AG09309 (cell line): ENCODE data around the gene PARD6B.
"Not testable (repeated sequence)": the region's sequence is repeated elsewhere in the genome, so short reads cannot be mapped to it uniquely, and the experiment has no call there.

Source experiments
- DNase-seq: peaks from one replicate; pipeline ENCODE4 v3.0.0-alpha.2; 2010; ENCODE audit warnings: low read depth
- H3K4me3 ChIP-seq: 2 replicates; pipeline ENCODE4 v1.5.1; 2011; ENCODE audit warnings: mild to moderate bottlenecking, low read depth, low read length, moderate library complexity; ENCODE audit not compliant: control insufficient read depth
- CTCF ChIP-seq: IDR thresholded peaks from 2 replicates; pipeline ENCODE4 v1.5.1; 2011; ENCODE audit warnings: mild to moderate bottlenecking, low read depth, low read length, inconsistent platforms; ENCODE audit not compliant: insufficient read depth, control insufficient read depth; ENCODE audit errors: missing control alignments

PARD6B gene

GRCh38 chr20:50769551-50770085, 38.2 kb downstream of the PARD6B start:
- DNase-seq, H3K4me3 ChIP-seq: not testable (repeated sequence)

- DNase-seq, H3K4me3 ChIP-seq: not testable (repeated sequence)
Observed at GRCh38 chr20:50771419-50772080, 40.2 kb downstream of the PARD6B start.

GRCh38 chr20:50772420-50773185, 41.2 kb downstream of the PARD6B start:
- no peak for DNase-seq
- H3K4me3 ChIP-seq, result no peak overlapping the region
- no peak for TF ChIP-seq CTCF

- H3K4me3 ChIP-seq, result no peak overlapping the region
- DNase-seq, result no peak
- TF ChIP-seq CTCF, result no peak
Observed at GRCh38 chr20:50774515-50774914, 43.1 kb downstream of the PARD6B start.

- TF ChIP-seq CTCF, result no peak
- DNase-seq, result no peak
- no peak overlapping the region for H3K4me3 ChIP-seq
Observed at GRCh38 chr20:50776122-50776817, 44.9 kb downstream of the PARD6B start.

GRCh38 chr20:50777373-50777772, 46.0 kb downstream of the PARD6B start:
- no peak overlapping the region for H3K4me3 ChIP-seq
- no peak for TF ChIP-seq CTCF
- DNase-seq, result no peak

- not testable (repeated sequence) for H3K4me3 ChIP-seq, DNase-seq
Observed at GRCh38 chr20:50778994-50779393, 47.6 kb downstream of the PARD6B start.

GRCh38 chr20:50783390-50783789, 52.0 kb downstream of the PARD6B start:
- TF ChIP-seq CTCF, result no peak
- H3K4me3 ChIP-seq, result no peak overlapping the region
- DNase-seq, result no peak
